ENCODE data around the gene AATK.

AATK gene

DNA sequence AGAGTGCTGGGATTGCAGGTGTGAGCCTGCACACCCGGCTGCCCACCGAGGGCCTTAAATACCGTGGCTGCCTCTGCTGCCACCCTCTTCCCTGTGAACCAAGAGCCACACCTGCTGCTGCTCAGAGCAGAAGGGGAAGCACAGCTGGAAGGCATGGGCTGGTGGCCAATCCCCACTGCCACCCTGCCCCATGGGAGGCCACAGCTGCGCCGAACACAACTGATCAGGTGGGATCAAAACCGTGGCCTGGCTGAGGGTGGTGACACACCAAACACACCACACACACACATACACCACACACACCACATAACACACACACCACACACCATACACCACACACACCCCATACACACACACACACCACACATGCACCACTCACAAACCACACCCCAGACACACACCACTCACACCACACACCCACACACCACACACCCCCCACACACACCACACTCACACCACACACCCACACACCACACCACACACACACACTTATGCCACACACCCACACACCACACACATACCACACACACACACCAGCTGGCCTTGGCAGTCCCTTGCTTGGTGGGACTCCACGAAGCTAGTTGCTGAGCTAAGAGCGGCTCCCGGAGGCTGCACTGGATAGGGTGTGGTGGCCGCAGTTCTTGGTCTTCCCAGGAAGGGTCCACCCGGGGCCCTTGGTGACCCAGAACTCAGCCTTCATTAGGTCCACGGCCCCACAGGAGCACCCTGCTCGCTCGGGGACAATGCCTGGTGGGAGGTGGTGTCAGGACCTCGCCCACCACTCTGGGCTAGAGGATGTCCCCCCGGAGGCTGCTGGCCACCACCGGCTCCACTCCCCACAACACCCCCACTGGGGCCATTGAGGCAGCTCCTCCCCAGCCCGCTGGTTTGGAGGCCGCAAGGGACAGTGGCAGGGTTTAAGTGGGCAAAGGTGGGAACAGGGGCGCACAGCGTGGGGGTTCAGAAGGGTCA lies 41.9 kb upstream of the AATK start:
- no peak overlapping the region for H3K27ac ChIP-seq
- TF ChIP-seq ZFX (IDR thresholded peaks at IDR 0.05) (no peak), CTCF (conservative IDR thresholded peaks at IDR 0.05) (no peak)

GRCh38 chr17:81206657-81207056 lies 40.6 kb upstream of the AATK start:
- TF ChIP-seq CTCF (conservative IDR thresholded peaks at IDR 0.05) (no peak), ZFX (IDR thresholded peaks at IDR 0.05) (no peak)
- H3K27ac ChIP-seq: no peak overlapping the region

DNA sequence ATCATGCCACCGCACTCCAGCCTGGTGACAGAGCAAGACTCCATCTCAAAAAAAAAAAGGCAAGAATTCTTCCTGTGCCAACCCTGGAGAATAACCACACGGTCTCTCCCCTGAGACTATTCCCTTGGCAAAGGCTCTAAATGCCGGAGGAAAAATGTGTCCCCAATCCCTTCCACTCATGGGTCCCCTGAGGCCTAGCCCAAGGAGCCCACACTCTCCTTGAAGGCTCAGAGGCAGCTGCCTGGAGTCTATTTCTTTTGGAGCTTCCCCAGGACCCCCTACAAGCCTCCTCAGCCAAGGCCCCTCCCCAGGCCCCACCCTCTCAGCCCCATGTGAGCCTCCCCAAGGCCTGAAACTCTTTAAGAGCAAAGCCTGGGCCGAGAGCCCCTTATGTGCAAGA lies 40.1 kb upstream of the AATK start:
- H3K27ac ChIP-seq: no peak overlapping the region
- no peak for TF ChIP-seq CTCF (conservative IDR thresholded peaks at IDR 0.05)
- TF ChIP-seq ZFX (IDR thresholded peaks at IDR 0.05): no peak

DNA sequence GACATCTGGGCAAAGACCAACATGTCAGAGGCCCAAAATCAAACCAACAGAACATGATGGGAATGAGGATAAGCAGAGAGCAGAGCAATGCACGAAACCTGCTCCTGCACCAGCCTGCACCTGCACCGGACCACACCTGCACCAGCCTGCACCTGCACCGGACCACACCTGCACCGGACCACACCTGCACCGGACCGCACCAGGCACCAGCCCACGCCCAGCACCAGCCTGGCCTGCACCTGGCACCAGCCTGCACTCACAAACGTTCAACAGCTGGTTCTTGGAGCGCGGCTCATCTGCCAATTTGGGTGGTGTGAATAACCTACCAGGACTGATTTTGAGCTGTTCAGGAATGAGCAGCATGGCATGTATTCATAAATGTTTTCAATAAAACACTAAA lies 38.6 kb upstream of the AATK start:
- H3K27ac ChIP-seq: no peak overlapping the region
- TF ChIP-seq CTCF (conservative IDR thresholded peaks at IDR 0.05) (no peak), ZFX (IDR thresholded peaks at IDR 0.05) (no peak)

DNA sequence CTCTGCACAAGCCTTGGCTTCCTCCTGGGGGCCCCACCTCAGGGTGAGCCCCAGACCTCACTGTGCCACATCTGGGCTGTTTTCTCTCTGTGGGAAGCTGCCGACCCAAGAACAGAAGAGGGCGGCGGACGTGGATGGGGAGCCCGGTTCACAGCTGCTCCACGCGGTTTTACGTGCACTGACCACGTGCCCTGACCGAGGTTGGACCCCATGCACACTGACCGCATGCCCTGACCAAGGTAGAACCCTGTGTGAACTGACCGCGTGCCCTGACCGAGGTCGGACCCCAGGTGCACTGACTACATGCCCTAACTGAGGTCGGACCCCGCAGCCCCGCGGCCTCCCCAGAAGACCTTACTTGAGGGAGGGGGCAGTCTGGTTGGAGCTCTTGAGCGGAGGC lies 37.1 kb upstream of the AATK start:
- H3K27ac ChIP-seq: no peak overlapping the region
- TF ChIP-seq CTCF (conservative IDR thresholded peaks at IDR 0.05) (no peak), ZFX (IDR thresholded peaks at IDR 0.05) (no peak)

- H3K27ac ChIP-seq: no peak overlapping the region
- TF ChIP-seq CTCF (conservative IDR thresholded peaks at IDR 0.05) (no peak), ZFX (IDR thresholded peaks at IDR 0.05) (no peak)
Measured at GRCh38 chr17:81202318-81202717, 36.3 kb upstream of the AATK start.

GRCh38 chr17:81200695-81201580 lies 34.9 kb upstream of the AATK start:
- H3K27ac ChIP-seq: no peak overlapping the region
- no peak for TF ChIP-seq ZFX (IDR thresholded peaks at IDR 0.05)
- no peak; the same call in 1 of the 2 replicates for TF ChIP-seq CTCF (conservative IDR thresholded peaks at IDR 0.05)

All from C4-2B (cell line).